Pancreas (tissue), 10 donors: ENCODE data around the gene SMIM13. TPM values are rescaled to one million over a fixed set of nuclear protein-coding genes. Genes with fewer than 3 reads are reported as not detected.

Source experiments
- ATAC-seq, 4 donors: fragments of 200-7000 bp; cut with Tn5 transposase; one replicate each; pipeline versions ENCODE4 v1.8.0 to v1.9.1; 2020; ENCODE audit warnings: mild to moderate bottlenecking in 4 of 4, moderate library complexity in 4 of 4
- DNase-seq, 6 donors: peaks; one replicate each; pipeline ENCODE4 v3.0.0-alpha.2; 2020
- FAIRE-seq: peaks from 2 replicates; lab custom pipeline; 2012; peaks lifted over from hg19 to GRCh38; lab: Jason Lieb, UNC
- H3K27ac ChIP-seq, 4 donors: fragments of 200-600 bp; sonication (generic); 1 replicate in 3 of 4; 2 replicates in 1 of 4; pipeline versions ENCODE4 v1.5.0 to v1.8.0; 2020
- H3K27me3 ChIP-seq, 4 donors: fragments of 200-600 bp; one replicate each; pipeline ENCODE4 v1.8.0; 2021
- H3K36me3 ChIP-seq, 3 donors: fragments of 200-600 bp; sonication (generic) in 1 of 3; one replicate each; pipeline versions ENCODE4 v1.5.0 to v1.8.0; 2020 to 2021
- H3K4me1 ChIP-seq, 3 donors: fragments of 200-600 bp; one replicate each; pipeline ENCODE4 v1.8.0; 2021
- H3K4me3 ChIP-seq, 4 donors: fragments of 200-600 bp; sonication (generic) in 2 of 4; one replicate each; pipeline versions ENCODE4 v1.5.0 to v1.8.0; 2020 to 2021
- H3K9me3 ChIP-seq, 4 donors: fragments of 200-600 bp; one replicate each; pipeline ENCODE4 v1.8.0; 2021
- WGBS, 2 donors: extraction: QIAGEN DNeasy Blood & Tissue Kit; methylation state at CpG; one replicate each; pipeline ENCODE4 v1.1.7; 2013; 5-methylcytosine and 5-hydroxymethylcytosine counted together
- intact Hi-C, 3 donors: fragments of 100-400 bp; cut with DNase I; formaldehyde crosslinking; loops; one replicate each; pipeline versions ENCODE4 v1.11.1 to v1.14.2; 2022
- polyA plus RNA-seq, 2 donors: library from polyadenylated mRNA; stranded (reverse); fragments of 200-250 nt; gene quantifications; one replicate each; pipeline ENCODE4 v1.2.3, GENCODE V29; 2013
- total RNA-seq, 6 donors: library from RNA; stranded (reverse); fragmentation: NEBNext Ultra II Directional in 4 of 6; extraction: Animal tissue kit (Norgen Biotek cat#: 25700) in 4 of 6; gene quantifications; one replicate each; pipeline versions ENCODE4 v1.2.1 to v1.2.4, GENCODE V29; 2021 to 2023
- TF ChIP-seq, protein P1 (sequence below), 4 donors: fragments of 200-600 bp; sonication (generic) in 3 of 4; IDR thresholded peaks; one replicate each; pipeline versions ENCODE4 v1.5.0 to v1.8.0; 2021; ENCODE audit warnings: antibody characterized with exemption in 4 of 4
- donor health status: healthy with polysubstance abuse.
- donor health status: DM: no; HTN: no; CAD: no; lungs with moderate emphysema.
- donor health status: DM: no; HTN: no; CAD: no.
- donor health status: control.
- donor health status: control.
- donor health status: Bipolar disorder and iron deficiency.
- donor health status: DM: yes; HTN: yes; CAD: no.
- donor health status: DM: no; HTN: no; CAD: no.
- donor health status: DM: no; HTN: no; CAD: no.
- donor health status: DM: yes; HTN: yes; CAD: no.

Gene SMIM13
- total and polyA plus RNA-seq, 8 donors: 1.4 to 5.1 (median 2.9) TPM

DNA sequence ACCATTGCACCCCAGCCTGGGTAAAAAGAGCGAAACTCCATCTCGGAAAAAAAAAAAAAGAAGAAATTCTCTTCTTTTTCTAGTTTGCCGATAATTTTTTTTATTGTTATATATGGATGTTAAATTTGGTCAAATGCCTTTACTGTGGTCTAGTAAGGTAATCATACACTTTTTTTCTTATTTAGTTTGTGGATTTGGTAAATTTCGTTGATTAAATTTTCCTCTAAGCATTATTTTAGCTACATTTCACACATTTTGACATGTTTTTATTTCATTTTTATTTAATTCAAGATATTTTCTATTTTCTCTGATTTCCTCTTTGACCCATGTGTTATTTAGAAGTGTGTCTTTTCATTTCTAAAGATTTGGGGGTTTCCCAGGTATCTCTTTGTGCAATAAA lies 31.6 kb upstream of the SMIM13 start:
- H3K36me3 ChIP-seq: no peaks in the 10 kb centered on the region
- TF ChIP-seq, protein P1, sequence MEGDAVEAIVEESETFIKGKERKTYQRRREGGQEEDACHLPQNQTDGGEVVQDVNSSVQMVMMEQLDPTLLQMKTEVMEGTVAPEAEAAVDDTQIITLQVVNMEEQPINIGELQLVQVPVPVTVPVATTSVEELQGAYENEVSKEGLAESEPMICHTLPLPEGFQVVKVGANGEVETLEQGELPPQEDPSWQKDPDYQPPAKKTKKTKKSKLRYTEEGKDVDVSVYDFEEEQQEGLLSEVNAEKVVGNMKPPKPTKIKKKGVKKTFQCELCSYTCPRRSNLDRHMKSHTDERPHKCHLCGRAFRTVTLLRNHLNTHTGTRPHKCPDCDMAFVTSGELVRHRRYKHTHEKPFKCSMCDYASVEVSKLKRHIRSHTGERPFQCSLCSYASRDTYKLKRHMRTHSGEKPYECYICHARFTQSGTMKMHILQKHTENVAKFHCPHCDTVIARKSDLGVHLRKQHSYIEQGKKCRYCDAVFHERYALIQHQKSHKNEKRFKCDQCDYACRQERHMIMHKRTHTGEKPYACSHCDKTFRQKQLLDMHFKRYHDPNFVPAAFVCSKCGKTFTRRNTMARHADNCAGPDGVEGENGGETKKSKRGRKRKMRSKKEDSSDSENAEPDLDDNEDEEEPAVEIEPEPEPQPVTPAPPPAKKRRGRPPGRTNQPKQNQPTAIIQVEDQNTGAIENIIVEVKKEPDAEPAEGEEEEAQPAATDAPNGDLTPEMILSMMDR (IDR thresholded peaks at IDR 0.05): no peak
- DNase-seq: no peak
- no peaks in the 10 kb centered on the region for H3K9me3 ChIP-seq
- no peak overlapping the region for H3K4me3 ChIP-seq
- no peak overlapping the region for H3K27ac ChIP-seq
- WGBS, 2 donors: 86 to 89% methylated on average over 4 of the region's 4 CpGs
- intact Hi-C loops: no loop called here
- no peaks in the 10 kb centered on the region for H3K4me1 ChIP-seq
- peaks cover 0 to 5% (median 0%) of the 10 kb centered on the region in 4 donors for H3K27me3 ChIP-seq
- ATAC-seq: no peak
- FAIRE-seq: no peak

DNA sequence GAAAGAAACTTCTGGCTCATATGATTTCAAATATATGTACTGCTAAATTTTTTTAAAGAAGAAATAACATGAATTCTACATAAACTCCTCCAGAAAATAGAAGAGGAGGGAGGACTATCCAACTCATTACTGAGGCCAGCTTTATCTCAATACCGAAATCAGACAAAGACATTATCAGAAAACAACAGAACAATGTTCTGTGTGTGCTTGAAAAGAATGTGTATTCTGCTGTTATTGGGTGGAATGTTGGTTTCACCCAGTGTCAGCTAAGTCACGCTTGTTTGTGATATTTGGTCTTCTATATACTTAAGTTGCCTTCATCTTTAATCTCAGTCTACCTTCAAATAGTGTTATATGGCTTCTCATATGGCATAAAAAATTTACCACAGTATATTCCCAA lies 30.9 kb upstream of the SMIM13 start:
- TF ChIP-seq, protein P1 (IDR thresholded peaks at IDR 0.05): no peak
- WGBS, 2 donors: 68 to 76% methylated on average over 2 of the region's 2 CpGs
- Histone ChIP-seq H3K36me3 (no peaks in the 10 kb centered on the region), H3K27ac (no peak overlapping the region), H3K4me3 (no peak overlapping the region), H3K4me1 (peaks cover 0 to 4% (median 3%) of the 10 kb centered on the region in 3 donors), H3K9me3 (no peaks in the 10 kb centered on the region), H3K27me3 (peaks cover 0 to 5% (median 0%) of the 10 kb centered on the region in 4 donors)
- intact Hi-C loops: no loop called here
- FAIRE-seq (no peak), DNase-seq (no peak), ATAC-seq (no peak)

DNA sequence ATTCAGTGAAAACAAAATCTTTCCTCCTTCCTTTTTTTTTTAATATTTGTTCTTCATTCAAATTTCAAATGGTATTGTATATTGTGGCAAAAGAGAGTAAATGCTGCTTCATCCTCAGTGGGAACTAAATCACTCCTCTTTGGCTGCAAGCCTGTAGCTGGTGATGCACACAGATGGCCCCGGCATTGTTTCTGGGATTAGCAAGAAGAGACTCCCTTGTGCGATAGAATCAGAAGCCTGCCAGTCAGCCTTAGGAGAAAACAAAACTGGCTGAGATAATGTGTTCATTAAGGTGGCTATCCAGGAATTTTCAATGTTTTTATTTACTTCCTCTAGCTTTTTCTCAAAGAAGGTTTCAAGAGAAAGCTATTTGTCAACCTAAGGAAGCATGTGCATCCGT lies 28.8 kb upstream of the SMIM13 start:
- peaks cover 0 to 5% (median 0%) of the 10 kb centered on the region in 4 donors for H3K27me3 ChIP-seq
- ATAC-seq (no peak), FAIRE-seq (no peak), DNase-seq (no peak)
- no peak overlapping the region for H3K27ac ChIP-seq
- intact Hi-C loops: loop anchor here in 1 of 3 donors (5.0 kb wide), 1 partner anchor 113 kb away; no protein-coding TSS in a partner anchor
- TF ChIP-seq, protein P1 (IDR thresholded peaks at IDR 0.05): no peak
- H3K4me3 ChIP-seq: no peak overlapping the region
- no peaks in the 10 kb centered on the region for H3K36me3 ChIP-seq
- no peaks in the 10 kb centered on the region for H3K9me3 ChIP-seq
- peaks cover 0 to 10% (median 10%) of the 10 kb centered on the region in 3 donors for H3K4me1 ChIP-seq
- WGBS, 2 donors: 74 to 75% methylated on average over 3 of the region's 3 CpGs

DNA sequence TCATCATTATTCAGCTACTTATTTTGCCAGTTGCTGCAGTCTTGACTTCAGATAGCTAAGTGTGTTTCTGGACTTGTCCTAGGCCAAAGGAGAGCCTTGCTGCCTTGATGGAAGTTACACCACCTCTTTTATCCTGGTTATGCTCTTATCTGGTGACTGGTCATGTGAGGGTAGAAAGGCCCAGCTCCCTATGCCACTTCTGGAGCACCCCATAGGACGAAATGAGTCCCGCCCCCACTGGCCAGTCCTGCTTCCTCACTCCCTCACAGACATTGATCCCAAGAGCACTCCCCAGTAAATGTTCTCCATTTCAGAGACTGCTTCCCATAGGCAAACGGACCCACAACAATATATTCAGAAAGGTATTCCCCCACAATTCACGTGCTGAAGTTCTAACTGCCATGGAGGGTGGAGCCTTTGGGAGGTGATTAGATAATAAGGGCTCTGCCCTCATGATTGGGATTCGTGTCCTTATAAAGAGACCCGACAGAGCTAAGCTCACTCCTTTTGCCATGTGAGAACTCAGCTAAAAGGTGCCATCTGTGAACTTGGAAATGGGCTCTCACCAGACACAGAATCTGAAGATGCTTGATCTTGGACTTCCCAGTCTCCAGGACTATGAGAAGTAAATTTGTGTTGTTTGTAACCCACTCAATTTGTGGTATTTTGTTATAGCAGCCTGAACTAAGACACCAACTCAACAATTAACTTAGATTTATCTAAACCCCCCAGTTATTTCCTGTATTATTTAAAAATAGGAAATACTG lies 28.0 kb upstream of the SMIM13 start:
- DNase-seq (no peak), FAIRE-seq (no peak), ATAC-seq (no peak)
- intact Hi-C loops: loop anchor here in 1 of 3 donors (5.0 kb wide), 1 partner anchor 113 kb away; no protein-coding TSS in a partner anchor
- no peaks in the 10 kb centered on the region for H3K9me3 ChIP-seq
- H3K4me3 ChIP-seq: no peak overlapping the region
- peaks cover 0 to 5% (median 0%) of the 10 kb centered on the region in 4 donors for H3K27me3 ChIP-seq
- H3K36me3 ChIP-seq: no peaks in the 10 kb centered on the region
- H3K27ac ChIP-seq: no peak overlapping the region
- TF ChIP-seq, protein P1 (IDR thresholded peaks at IDR 0.05): no peak
- peaks cover 0 to 10% (median 10%) of the 10 kb centered on the region in 3 donors for H3K4me1 ChIP-seq
- WGBS, 2 donors: 72 to 76% methylated on average over 6 of the region's 6 CpGs
